ENCODE data around the gene EPSTI1.

EPSTI1 gene

GRCh38 chr13:42849200-42849599 is 142.8 kb downstream of the EPSTI1 start:
- DNase-seq (ENCODE audit: low spot score), result no peak

- DNase-seq (ENCODE audit: low spot score), result no peak
Measured at GRCh38 chr13:42847891-42848663, 144.0 kb downstream of the EPSTI1 start.

GRCh38 chr13:42836930-42837690 is 154.9 kb downstream of the EPSTI1 start:
- DNase-seq (ENCODE audit: low spot score), result no peak

Data from germinal center (tissue), 1 donor.